Heart left ventricle (tissue), 13 donors: ENCODE data around the gene HRH3.

Source experiments
- CTCF ChIP-seq, 12 donors: fragments of 200-600 bp; sonication (generic) in 4 of 12; IDR thresholded peaks; one replicate each; pipeline versions ENCODE4 v1.5.0 to v1.8.0; 2018 to 2022; ENCODE audit warnings: antibody characterized with exemption in 12 of 12, mild to moderate bottlenecking in 5 of 12
- POLR2A ChIP-seq, 2 donors: fragments of 450-650 bp; IDR thresholded peaks; one replicate each; pipeline ENCODE4 v1.6.1; 2017; ENCODE audit warnings: antibody characterized with exemption in 2 of 2, mild to moderate bottlenecking in 2 of 2, moderate library complexity in 2 of 2
- donor health status: ischemic (EF 13 %, LVEDD 7.1; RV severe dilation, severe dysfunction).
- donor health status: DM: no; HTN: yes; CAD: no.
- donor health status: DM: no; HTN: no; CAD: no.
- donor health status: ischemic (EF 25% LVEDD 6.9; RV normal size, moderate dysfunction).
- donor health status: ischemic (EF 25% LVEDD 5.7; RV mildly dilated, moderate dysfunction).
- donor health status: ischemic (EF 35%, LVEDD 5.7; RV mildly dilated, moderate dysfunction).
- donor health status: nonischemic (EF 11% LVEDD 7.7; RV severe dilation, severe dysfunction).
- donor health status: DM: yes; HTN: yes; CAD: no.
- donor health status: PGD.
- donor health status: ischemic (EF 29% LVEDD 5.4; RV normal size, mild dysfunction).
- donor health status: nonischemic (EF 23%, LVEDD 6.1; RV moderate dilation, normal function).

DNA sequence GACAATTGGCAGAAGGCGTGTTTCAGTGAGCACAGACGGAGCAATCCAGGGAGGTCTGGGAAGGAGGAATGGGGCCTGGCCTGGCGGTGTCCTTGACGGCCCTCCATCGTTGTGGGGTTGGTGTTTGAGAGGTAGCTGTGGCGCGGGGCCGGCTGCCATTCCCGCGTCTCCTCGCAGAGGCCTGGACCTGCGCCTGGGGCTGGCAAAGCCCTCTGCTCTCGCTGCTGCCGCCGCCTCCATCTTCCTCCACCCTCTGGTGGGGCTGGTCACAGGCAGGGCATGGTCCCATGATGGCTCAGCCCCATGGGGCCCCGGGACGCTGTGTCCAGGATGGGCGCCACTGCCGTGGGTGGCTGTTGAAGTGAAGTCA is 25.8 kb upstream of the HRH3 start:
- TF ChIP-seq CTCF (IDR thresholded peaks at IDR 0.05) (no peak), POLR2A (IDR thresholded peaks at IDR 0.05) (no peak)
